Measurements from ENCODE around the gene AXIN1.
"Not testable (repeated sequence)": the region's sequence is repeated elsewhere in the genome, so short reads cannot be mapped to it uniquely, and the experiment has no call there.

Gene AXIN1

GRCh38 chr16:264440-264951 is 88.0 kb downstream of the AXIN1 start:
- DNase-seq: no peak

DNA sequence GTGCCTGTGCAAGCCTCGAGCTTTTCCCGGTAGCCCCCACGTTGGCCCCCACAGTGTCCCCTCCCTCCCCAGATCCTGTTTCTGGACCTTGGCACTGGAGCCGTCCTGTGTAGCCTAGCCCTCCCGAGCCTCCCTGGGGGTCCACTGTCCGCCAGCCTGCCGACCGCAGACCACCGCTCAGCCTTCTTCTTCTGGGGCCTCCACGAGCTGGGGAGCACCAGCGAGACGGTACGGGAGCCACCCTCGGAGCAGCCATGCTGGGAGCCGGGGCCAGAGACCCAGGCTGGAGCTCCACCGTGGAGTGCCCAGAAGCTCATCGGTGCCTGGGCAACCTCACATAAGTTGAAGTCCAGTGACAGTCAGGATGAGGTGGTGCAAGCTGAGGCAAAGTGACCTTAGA is 88.6 kb downstream of the AXIN1 start:
- DNase-seq: no peak

- no peak for DNase-seq
Observed at GRCh38 chr16:263182-263774, 89.2 kb downstream of the AXIN1 start.

- no peak for DNase-seq
Observed at GRCh38 chr16:262121-262745, 90.3 kb downstream of the AXIN1 start.

- no peak for DNase-seq
Observed at GRCh38 chr16:261031-261691, 91.4 kb downstream of the AXIN1 start.

GRCh38 chr16:260326-260725 is 92.2 kb downstream of the AXIN1 start:
- DNase-seq: no peak

- no peak for DNase-seq
Observed at GRCh38 chr16:259814-260253, 92.7 kb downstream of the AXIN1 start.

DNA sequence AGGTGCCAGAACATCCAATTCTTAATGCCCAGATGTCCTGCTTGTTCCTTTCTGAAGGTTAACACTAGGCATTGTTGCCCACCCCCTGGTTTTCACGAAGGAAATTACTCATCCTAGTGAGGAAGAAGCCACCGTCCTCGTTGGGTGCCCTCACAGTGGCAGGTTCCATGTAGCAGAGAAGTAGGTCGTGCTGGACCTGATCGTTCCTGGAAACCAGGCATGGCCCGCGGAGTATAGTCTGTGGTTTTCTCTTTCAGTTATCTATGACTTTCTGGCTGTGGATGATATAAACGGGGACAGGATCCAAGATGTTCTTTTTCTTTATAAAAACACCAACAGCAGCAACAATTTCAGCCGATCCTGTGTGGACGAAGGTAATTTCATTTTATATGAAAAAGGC is 93.3 kb downstream of the AXIN1 start:
- no peak for DNase-seq

GRCh38 chr16:258091-258490 is 94.4 kb downstream of the AXIN1 start:
- DNase-seq: not testable (repeated sequence)

GRCh38 chr16:255183-255582 is 97.3 kb downstream of the AXIN1 start:
- DNase-seq: no peak

DNA sequence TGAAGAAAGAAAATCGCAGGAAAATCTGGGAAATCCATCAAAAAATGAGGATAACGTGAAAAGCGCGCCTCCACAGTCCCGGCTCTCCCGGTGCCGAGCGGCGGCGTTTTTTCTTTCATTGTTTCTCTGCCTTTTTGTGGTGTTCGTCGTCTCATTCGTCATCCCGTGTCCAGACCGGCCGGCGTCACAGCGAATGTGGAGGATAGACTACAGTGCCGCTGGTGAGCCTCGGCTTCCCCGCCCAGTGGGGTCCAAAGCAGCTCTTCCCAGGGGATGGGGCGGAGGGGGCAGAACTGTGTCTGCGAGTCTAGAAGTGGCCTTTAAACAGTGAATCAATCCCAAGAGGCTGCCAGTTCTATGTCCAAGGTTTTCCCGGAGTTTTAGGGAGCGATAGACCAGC is 98.1 kb downstream of the AXIN1 start:
- DNase-seq: no peak

- no peak for DNase-seq
Observed at GRCh38 chr16:253833-254232, 98.7 kb downstream of the AXIN1 start.

DNA sequence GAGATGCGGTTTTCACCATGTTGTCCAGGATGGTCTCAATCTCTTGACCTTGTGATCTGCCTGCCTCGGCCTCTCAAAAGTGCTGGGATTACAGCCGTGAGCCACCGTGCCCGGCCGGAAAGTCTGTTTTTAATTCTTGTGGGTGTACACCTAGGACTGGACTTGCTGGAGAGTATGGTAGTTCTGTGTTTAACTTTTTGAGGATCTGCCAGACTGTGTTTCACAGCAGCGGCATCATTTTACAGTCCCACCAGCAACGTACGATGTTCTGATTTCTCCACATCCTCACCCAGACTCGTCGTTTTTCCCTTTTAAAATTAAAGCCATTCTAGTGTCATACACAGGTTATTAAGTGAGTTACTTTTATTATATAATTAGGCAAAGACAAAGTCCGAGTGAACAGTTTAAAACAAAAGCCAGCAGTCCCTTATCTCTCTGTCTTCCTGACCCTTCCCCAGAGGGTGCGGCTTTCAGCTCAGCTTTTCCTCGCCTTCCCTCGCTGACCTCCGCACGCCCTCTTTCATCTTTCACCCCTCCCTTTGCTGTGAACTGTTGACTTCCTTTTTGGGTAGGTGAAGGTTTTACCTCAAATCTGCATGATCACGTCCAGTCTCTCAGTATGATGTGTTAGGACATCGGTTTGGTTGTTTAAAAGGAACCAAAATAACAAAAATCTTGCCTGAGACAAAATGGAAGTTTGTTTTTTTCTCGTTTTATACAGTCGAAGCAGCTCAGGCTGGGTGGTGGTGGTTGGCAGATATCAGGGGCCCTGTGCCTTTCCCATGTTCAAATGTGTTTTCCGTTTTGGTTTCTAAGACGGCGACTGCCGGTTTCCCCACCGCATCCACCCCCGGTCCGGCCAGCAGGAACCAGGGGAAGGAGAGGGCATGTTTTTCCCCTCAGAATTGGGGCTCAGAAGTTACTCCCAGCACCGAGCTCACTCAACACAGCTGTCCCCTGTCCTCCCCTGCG is 99.9 kb downstream of the AXIN1 start:
- no peak for DNase-seq

GRCh38 chr16:249431-249830 is 103.1 kb downstream of the AXIN1 start:
- no peak for DNase-seq

DNA sequence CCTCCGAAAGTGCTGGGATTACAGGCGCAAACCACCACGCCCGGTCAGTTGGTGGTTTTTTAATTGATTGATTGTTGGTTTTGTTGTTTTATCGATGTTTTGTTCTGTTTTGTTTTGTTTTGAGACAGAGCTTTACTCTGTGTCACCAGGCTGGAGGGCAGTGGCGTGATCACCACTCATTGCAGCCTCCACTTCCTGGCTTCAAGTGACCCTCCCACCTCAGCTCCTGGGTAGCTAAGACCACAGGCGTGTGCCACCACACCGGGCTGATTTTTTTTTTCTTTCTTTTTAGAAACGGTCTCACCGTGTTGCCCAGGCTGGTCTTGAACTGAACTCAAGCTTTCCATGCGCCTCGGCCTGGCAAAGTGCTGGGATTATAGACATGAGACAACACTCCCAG is 105.5 kb downstream of the AXIN1 start:
- no peak for DNase-seq

- no peak for DNase-seq
Observed at GRCh38 chr16:245105-245504, 107.4 kb downstream of the AXIN1 start.

GRCh38 chr16:243348-243747 is 109.2 kb downstream of the AXIN1 start:
- DNase-seq: no peak

DNA sequence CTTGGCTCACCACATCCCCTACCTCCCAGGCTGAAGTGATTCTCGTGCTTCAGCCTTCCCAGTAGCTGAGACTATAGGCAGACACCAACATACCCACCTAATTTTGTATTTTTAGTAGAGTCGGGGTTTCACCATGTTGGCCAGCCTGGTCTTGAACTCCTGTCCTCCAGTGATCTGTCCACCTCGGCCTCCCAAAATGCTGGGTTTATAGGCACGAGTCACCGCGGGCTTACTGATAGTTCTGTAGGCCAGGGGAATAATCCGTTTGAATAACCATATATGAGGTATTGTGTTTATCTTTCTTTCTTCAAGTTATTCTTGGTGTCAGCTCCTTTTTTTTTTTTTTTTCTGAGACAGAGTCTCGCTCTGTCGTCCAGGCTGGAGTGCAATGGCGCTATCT is 110.2 kb downstream of the AXIN1 start:
- DNase-seq: no peak

DNA sequence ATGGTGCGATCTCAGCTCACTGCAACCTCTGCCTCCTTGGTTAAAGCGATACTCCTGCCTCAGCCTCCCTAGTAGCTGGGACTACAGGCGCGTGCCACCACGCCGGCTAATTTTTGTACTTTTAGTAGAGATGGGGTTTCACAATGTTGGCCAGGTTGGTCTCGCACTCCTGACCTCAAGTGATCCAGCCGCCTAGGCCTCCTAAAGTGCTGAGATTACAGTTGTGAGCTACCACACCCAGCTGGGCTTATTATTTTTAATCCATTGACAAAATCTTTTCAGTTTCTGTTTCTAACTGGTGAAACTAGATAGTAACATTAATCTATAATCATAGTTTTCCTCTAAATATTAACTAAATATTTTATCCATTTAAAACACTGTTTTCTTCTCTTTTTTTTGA is 112.0 kb downstream of the AXIN1 start:
- no peak for DNase-seq

DNA sequence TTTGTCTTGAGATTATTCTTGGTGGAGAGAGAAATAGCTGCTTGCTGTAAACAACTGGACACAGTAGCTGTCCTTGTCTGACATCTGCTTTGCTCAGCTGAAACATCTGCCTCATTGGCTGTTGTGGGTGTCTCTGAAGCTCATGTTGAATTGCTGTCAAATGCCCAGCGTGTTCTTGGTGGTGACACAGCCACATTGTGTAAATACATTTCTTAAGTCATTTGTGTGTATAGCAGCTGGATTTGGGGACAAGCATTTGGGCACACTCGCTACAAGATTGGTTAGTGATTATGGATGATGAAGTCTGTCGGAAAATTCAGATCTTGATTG is 112.6 kb downstream of the AXIN1 start:
- DNase-seq: no peak
